Subcutaneous adipose tissue (tissue), 4 donors: ENCODE measurements around the gene CWC27. TPM values are rescaled to one million over a fixed set of nuclear protein-coding genes. Genes with fewer than 3 reads are reported as not detected.

Experiments used
- total RNA-seq, 4 donors: library from RNA; depleted of rRNA; stranded (reverse); fragments of >200 nt; gene quantifications; one replicate each; pipeline ENCODE4 v1.1.0, GENCODE V29; 2016
- TF ChIP-seq, protein P1 (sequence below): fragments of 450-650 bp; IDR thresholded peaks from one replicate; pipeline ENCODE4 v1.5.1; 2016; ENCODE audit warnings: low read depth, mild to moderate bottlenecking, control low read depth, antibody characterized with exemption, moderate library complexity

Gene CWC27
- total RNA-seq, 4 donors from 2014 or later = 9.0 to 17.8 (median 15.2) TPM

- TF ChIP-seq, protein P1, sequence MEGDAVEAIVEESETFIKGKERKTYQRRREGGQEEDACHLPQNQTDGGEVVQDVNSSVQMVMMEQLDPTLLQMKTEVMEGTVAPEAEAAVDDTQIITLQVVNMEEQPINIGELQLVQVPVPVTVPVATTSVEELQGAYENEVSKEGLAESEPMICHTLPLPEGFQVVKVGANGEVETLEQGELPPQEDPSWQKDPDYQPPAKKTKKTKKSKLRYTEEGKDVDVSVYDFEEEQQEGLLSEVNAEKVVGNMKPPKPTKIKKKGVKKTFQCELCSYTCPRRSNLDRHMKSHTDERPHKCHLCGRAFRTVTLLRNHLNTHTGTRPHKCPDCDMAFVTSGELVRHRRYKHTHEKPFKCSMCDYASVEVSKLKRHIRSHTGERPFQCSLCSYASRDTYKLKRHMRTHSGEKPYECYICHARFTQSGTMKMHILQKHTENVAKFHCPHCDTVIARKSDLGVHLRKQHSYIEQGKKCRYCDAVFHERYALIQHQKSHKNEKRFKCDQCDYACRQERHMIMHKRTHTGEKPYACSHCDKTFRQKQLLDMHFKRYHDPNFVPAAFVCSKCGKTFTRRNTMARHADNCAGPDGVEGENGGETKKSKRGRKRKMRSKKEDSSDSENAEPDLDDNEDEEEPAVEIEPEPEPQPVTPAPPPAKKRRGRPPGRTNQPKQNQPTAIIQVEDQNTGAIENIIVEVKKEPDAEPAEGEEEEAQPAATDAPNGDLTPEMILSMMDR = no peak
Observed at GRCh38 chr5:65067147-65067506, 298.4 kb downstream of the CWC27 start.

Other genes with a start within 250 kb of the CWC27 start
- not detected for gene SHISAL2B, start 78.4 kb upstream of the CWC27 start, total RNA-seq
- 10 to 100 TPM; 10.9 to 20.1 (median 13.9) TPM for gene SREK1IP1, start 239 bp upstream of the CWC27 start, total RNA-seq